ENCODE data around the gene OOSP3.

The OOSP3 gene

GRCh38 chr11:59943997-59944714 lies 65.6 kb downstream of the OOSP3 start:
- DNase-seq (ENCODE audit: low spot score), result no peak

- no peak for DNase-seq (ENCODE audit: low spot score)
Observed at GRCh38 chr11:59944720-59945119, 66.1 kb downstream of the OOSP3 start.

All from SK-N-DZ (cell line).